Fibroblast of skin of back (primary cell): ENCODE results near the gene FBXO21. TPM values are rescaled to one million over a fixed set of nuclear protein-coding genes. Genes with fewer than 3 reads are reported as not detected.
"Not testable (repeated sequence)": the region's sequence is repeated elsewhere in the genome, so short reads cannot be mapped to it uniquely, and the experiment has no call there.

Experiments used
- DNase-seq: peaks from one replicate; pipeline ENCODE4 v3.0.0-alpha.2; 2013
- polyA plus RNA-seq, 2 experiments: library from polyadenylated mRNA; unstranded; fragments of 120-200 nt; gene quantifications; one replicate each; pipeline ENCODE4 v1.2.1, GENCODE V29; 2013; ENCODE audit not compliant: insufficient read length in 2 of 2

The FBXO21 gene
- 21.7 TPM for polyA plus RNA-seq (2013, experiment 1 of 2; ENCODE audit: insufficient read length)
- polyA plus RNA-seq (2013, experiment 2 of 2; ENCODE audit: insufficient read length): 19.8 TPM

GRCh38 chr12:117190210-117190781 is at the start of gene FBXO21:
Gene FBXO21, minus strand, starts transcription at chr12:117190470. Its CDS starts 14 bp downstream, at chr12:117190456.
- DNase-seq: peak; percentile 79

GRCh38 chr12:117236456-117237001 is 46.3 kb upstream of the FBXO21 start:
- peak; percentile 46 for DNase-seq

DNA sequence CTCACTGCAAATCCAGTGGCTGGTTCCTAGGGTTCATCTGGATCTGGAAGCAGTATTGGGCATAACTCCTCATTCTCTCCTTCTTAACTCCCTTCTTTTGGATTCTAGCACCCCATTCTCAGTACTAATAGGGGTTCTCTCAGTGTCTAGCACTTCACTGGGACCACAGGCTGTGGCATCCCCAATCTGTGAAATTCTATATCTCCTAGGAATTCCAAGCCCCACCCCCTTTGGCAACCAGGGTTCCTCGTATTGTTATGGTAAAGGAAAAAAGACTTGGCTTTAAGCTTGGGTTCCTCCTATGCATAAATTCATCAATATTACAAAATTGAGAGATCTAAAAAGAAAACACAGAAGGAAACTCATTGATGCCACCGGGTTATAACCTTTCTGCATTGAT is 45.0 kb upstream of the FBXO21 start:
- DNase-seq: no peak

DNA sequence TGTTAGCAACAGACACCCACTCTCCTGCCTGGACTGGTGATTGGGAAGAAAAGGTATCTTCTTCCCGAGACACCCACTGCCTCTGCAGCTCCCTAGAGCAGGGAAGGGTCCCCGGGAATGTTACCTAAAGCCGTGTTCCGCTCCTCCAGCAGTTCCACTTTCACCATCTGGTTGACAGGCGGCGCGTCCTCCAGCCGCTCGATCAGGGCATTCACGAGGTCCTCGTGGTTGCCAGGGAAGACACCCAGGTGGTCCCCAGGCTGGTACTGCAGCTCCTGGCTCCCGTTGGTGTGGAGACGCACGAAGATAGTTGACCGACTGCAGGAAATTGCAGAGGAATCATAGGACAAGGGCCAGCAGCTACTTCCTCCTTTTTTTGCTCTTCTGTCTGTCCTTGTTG is 44.2 kb upstream of the FBXO21 start:
- DNase-seq: no peak

DNA sequence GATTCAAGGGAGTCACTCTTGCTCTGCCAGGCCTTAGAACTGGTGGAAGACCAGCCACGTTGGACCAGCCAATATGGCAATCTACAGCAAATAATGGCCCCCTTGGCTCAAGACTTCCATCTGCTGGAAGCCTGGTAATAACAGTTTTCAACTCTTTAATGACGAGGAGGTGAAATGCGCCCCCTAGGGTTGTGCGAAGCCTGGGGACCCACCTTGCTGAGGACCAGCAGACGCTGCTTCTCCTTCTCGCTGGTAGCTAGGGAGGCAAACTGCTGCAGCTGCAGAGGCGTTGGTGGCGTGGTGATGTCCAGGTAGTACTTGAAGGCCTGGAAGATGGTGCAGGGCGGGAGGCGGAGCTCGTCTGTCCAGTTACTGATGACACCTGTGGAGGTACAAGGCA is 41.5 kb upstream of the FBXO21 start:
- DNase-seq: no peak

- DNase-seq: no peak
Observed at GRCh38 chr12:117228239-117228638, 38.0 kb upstream of the FBXO21 start.

DNA sequence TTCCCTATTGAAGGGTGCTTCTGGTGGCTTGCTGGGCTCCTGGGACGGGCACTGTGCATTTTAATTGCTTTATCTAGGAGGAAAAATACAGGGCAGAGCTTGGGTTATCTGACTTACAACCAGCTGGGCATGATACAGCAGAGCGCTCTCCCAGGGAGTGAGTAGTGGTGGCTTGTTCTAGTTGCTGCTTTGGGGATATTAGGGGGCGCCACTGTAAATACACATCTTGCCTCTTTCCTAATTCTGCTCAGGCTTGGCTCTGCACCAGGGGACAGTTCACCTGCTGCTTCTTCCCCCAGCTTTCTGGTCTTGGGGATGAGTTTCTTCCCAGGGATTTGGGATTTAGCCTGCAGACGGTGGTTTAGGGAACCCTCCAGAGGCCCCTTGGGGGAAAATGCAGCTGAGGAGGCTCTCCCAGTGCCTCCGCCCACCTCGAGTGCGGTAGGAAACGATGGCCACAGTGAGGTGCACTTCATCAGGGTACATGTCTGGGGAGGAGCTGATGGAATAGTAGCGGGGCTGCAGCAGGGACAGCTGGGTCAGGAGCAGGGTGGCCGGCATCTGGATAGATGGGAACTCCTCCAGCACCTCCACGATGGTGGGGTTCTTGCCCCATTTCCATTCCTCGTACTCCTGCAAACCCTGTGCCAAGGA is 36.9 kb upstream of the FBXO21 start:
- no peak for DNase-seq

- DNase-seq: no peak
Observed at GRCh38 chr12:117226505-117226904, 36.2 kb upstream of the FBXO21 start.

DNA sequence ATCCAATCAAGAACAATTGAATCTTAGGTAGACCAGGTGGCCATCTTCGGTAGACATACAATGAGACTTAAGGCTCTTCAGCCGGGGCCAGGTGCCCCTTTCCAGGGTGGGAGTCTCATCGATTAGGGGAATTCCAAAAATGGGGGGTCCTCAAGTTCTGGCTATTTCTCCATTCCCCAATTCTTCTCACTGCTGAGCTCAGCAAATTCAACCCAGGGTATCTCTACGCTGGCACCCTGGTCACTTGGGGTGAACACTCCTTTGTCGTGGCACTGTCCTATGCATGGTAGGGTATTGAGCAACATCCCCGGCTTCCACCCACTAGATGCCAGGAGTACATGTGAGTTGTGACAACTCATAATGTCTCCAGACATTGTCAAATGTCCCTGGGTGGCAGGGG is 34.9 kb upstream of the FBXO21 start:
- no peak for DNase-seq

- DNase-seq: not testable (repeated sequence)
Observed at GRCh38 chr12:117220947-117221346, 30.7 kb upstream of the FBXO21 start.

DNA sequence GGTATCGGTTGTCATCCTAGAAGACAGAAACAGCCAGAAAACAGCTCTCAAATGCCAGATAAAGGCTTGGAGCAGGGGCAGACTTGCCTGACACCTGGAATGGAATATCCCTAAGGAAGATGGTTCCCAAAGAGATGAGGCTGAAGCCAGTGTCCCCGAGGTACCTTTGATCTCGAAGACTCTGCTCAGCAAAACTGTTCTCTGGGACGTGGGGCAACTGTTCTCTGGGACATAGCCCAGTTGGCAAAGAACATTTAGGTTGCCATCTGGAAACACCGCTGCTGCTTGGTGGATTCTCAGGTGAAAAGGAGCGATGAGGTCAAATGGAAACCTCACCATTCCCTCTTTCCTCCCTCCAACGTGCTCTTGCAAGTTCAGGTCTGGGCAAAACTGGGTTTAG is 27.9 kb upstream of the FBXO21 start:
- no peak for DNase-seq

- DNase-seq: no peak
Observed at GRCh38 chr12:117216686-117217085, 26.4 kb upstream of the FBXO21 start.

DNA sequence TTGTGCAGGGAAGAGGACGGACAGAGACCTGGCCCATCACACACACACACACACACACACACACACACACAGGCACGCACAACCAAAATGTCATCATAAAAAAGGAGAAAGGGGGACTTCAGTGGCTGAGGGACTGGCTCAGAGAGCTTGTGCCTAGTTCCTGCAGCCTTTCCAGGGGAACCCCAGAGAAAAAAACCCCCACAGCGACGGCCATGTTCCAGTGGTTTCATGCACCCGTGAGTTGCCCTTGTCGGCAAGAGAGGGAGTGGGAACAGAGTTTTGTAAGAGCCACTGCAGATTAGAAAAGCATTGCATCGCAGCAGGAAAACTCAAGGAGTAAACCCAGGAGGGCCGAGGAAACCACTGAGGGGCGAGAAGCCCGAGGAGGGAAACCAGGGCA is 24.5 kb upstream of the FBXO21 start:
- no peak for DNase-seq

DNA sequence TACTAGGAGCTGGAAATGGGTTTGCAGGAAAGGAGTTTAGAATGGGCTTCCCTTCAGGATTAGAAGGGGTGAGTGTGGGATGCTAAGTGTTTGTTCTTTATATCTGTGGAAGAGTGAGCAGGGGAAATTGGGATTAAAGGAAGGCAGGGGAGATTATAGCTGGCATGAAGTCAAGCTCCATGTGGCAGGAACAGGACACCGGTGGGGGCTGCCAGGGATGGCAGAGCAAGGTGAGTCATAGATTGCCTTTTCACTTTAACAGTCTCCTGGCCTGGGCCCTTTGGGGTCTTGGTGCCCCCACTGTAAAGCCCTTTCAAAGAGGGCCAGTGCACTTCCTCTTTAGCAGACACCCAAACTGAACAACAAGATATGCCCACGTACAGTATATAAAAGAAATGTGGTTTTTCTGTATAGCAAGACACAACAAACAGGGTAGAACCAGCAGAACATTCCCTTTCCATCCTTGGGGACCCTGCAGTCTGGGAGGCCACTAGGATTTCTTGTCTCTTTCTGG is 23.1 kb upstream of the FBXO21 start:
- DNase-seq: no peak

- DNase-seq: peak; percentile 67
Observed at GRCh38 chr12:117212563-117213190, 22.4 kb upstream of the FBXO21 start.

DNA sequence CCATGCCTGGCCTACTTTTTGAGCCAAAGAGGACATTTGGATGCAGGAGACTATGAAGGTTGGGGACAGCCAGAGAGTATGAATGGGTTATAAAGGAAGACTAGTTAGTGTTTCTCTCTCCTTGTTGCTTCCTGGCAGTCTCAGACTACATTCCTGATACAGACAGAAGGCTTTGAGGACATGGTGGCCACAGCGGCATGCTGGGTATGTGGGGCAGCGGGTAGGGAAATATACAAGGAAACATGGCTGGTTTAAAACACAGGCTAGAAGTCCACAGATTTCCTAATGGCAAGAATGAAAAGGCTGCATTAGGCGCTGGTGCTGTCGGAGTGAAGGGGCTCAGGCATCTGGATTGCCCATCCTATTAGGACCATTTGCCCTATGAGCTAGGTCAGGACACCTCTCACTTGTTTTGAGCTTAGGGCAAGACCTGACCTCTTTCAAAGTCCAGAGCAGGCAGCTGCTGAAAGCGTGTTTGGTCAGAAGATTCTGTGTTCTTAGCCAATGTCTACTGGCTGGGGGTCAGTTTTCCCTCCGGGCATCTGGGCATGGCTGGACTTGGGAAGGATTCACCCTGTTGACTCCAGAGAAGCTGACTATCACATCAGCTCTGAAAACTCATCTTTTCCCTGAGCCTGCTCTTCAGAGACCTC is 20.1 kb upstream of the FBXO21 start:
- no peak for DNase-seq

DNA sequence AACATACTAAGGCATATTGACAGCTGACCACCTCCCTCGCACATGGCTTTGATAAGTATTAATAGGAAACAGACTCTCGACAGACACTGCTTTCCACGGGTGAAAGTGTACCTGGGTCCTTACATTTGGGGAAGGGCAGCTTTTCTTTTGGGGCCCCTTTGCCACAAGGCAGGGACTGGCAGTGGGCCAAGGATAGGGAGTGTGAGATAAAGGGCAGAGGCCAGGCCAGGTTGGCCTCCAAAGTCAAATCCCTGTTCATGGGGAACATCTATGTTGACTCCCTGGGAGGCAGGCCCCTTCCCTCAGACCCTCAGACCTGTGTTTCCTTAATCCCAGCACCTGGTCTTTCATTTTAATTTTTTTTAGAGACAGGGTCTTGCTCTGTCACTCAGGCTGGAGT is 19.4 kb upstream of the FBXO21 start:
- DNase-seq: no peak

- no peak for DNase-seq
Observed at GRCh38 chr12:117208811-117209455, 18.7 kb upstream of the FBXO21 start.

GRCh38 chr12:117208206-117208605 is 17.9 kb upstream of the FBXO21 start:
- DNase-seq: no peak

DNA sequence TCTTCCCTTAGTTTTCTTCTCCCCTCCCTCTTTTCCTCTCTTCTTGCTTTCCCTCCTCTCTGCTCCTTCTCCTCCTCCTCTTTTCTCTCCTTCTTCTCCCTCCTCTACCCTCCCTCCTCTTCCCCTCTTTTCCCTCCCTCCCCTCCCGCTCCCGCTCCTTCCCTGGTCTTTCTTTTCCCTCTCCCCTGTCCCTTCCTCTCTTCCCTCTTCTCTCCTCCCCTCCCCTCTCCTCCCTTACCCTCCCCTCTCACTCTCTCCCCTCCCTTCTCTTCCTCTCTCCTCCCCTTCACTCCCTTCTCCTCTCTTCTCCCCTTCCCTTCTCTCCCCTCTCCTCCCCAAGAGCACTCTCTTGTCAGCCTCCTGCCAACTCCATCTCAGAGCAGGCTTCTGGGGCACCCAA is 17.4 kb upstream of the FBXO21 start:
- DNase-seq: no peak

- no peak for DNase-seq
Observed at GRCh38 chr12:117202556-117202955, 12.3 kb upstream of the FBXO21 start.

GRCh38 chr12:117202033-117202432 is 11.8 kb upstream of the FBXO21 start:
- DNase-seq: no peak
